Nephron (organoid): Measurements from ENCODE around the gene SHISA6.

Source experiments
- H3K27ac Mint-ChIP-seq, 3 experiments: 2 replicates each; pipeline ENCODE4 v1.8.0; 2020; ENCODE audit warnings: mixed read lengths in 3 of 3, mild to moderate bottlenecking in 2 of 3, moderate library complexity in 1 of 3
- H3K27me3 Mint-ChIP-seq: 2 replicates; pipeline ENCODE4 v1.8.0; 2021; ENCODE audit warnings: low read depth, mild to moderate bottlenecking, moderate library complexity, mixed read lengths
- H3K36me3 Mint-ChIP-seq: 2 replicates; pipeline ENCODE4 v1.8.0; 2020; ENCODE audit warnings: low read depth, mixed read lengths
- H3K4me1 Mint-ChIP-seq: 2 replicates; pipeline ENCODE4 v1.8.0; 2020; ENCODE audit warnings: mixed read lengths
- H3K4me3 Mint-ChIP-seq, 3 experiments: 2 replicates each; pipeline ENCODE4 v1.8.0; 2020; ENCODE audit warnings: mild to moderate bottlenecking in 3 of 3, mixed read lengths in 3 of 3, moderate library complexity in 2 of 3
- H3K9me3 Mint-ChIP-seq: 2 replicates; pipeline ENCODE4 v1.8.0; 2020; ENCODE audit warnings: mixed read lengths
- CTCF ChIP-seq, 3 experiments: fragments of 200-600 bp; sonication (generic); IDR thresholded peaks; one replicate each; pipeline ENCODE4 v1.5.0; 2021; ENCODE audit warnings: antibody characterized with exemption in 3 of 3; ENCODE audit not compliant: unreplicated experiment in 3 of 3

The SHISA6 gene

GRCh38 chr17:11389583-11389982 lies 148.6 kb downstream of the SHISA6 start:
- peaks cover 5% of the 10 kb centered on the region for H3K4me1 Mint-ChIP-seq
- H3K27ac Mint-ChIP-seq = no peak overlapping the region
- H3K27me3 Mint-ChIP-seq = no peaks in the 10 kb centered on the region
- TF ChIP-seq CTCF (IDR thresholded peaks at IDR 0.05; ENCODE audit: unreplicated experiment in 3 of 3) = no peak
- peaks cover 8% of the 10 kb centered on the region for H3K9me3 Mint-ChIP-seq
- H3K36me3 Mint-ChIP-seq = no peaks in the 10 kb centered on the region
- H3K4me3 Mint-ChIP-seq = no peak overlapping the region

DNA sequence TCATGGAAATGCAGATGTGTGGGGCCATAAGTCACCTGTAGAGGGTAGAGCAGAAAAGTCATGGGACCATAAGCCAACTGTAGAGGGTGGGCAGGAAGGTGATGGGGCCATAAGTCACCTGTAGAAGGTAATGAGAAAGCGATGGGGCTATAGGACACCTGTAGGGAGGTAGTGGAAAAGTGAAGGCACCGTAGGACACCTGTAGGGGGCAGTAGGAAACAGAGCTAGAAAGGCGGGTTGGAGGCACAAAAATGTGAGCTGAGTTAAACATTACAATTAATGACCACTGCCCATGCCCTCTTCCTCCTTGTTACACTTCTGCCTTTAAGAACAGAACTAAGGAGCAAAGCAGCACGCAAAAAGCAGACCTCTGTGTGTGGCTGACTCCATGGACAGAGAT lies 150.1 kb downstream of the SHISA6 start:
- Mint-ChIP-seq H3K9me3 (peaks cover 8% of the 10 kb centered on the region), H3K4me1 (peaks cover 5% of the 10 kb centered on the region), H3K36me3 (no peaks in the 10 kb centered on the region), H3K4me3 (no peak overlapping the region), H3K27ac (no peak overlapping the region), H3K27me3 (no peaks in the 10 kb centered on the region)
- TF ChIP-seq CTCF (IDR thresholded peaks at IDR 0.05; ENCODE audit: unreplicated experiment in 3 of 3) = no peak

DNA sequence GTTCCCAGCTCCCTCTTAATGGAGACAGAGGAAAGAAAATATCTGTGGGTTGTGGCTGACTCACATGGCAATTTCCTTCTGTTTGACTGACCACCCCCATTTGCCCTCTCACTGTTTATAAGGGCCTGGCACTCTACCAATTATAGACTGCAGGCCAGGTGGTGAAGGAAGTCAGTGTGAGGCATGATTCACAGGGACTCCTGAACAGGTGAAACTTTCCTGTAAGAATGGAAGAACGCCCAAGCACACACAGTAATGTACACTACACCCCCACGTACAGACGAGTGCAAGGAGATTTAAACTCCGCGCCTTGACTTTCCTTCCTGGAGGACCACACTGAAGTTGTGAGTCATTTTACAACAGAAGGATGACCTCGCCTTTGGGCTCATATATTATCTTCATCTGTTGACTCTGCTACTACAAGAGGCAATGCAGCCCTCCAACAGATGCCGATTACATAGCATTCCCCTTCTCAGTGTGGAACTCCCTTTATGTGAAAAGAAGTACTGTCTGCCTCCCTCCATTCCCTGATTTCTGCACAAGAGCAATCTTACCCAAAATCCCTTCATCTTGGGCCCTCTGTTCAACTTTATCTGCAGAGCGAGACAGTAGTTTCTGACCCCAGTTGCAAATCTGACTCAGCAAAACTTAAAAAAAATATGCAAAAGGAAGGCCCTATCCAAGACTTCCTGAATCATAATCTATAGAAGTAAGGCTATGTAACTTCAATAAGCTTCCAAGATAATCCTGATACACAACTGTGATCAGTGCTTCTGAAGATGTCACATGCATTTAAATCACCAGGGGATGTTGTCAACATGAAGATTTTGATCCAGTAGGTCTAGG lies 163.6 kb downstream of the SHISA6 start:
- Mint-ChIP-seq H3K27me3 (peaks cover 3% of the 10 kb centered on the region), H3K9me3 (peaks cover 14% of the 10 kb centered on the region), H3K36me3 (peaks cover 6% of the 10 kb centered on the region), H3K27ac (peak overlapping the region in 1 of 3 experiments; percentile 81), H3K4me3 (no peak overlapping the region), H3K4me1 (peaks cover 10% of the 10 kb centered on the region)
- no peak for TF ChIP-seq CTCF (IDR thresholded peaks at IDR 0.05; ENCODE audit: unreplicated experiment in 3 of 3)

- no peak overlapping the region for H3K4me3 Mint-ChIP-seq
- peaks cover 7% of the 10 kb centered on the region for H3K9me3 Mint-ChIP-seq
- TF ChIP-seq CTCF (IDR thresholded peaks at IDR 0.05; ENCODE audit: unreplicated experiment in 3 of 3) = no peak
- no peak overlapping the region for H3K27ac Mint-ChIP-seq
- H3K4me1 Mint-ChIP-seq = peaks cover 10% of the 10 kb centered on the region
- H3K36me3 Mint-ChIP-seq = peaks cover 3% of the 10 kb centered on the region
- peaks cover 3% of the 10 kb centered on the region for H3K27me3 Mint-ChIP-seq
Observed at GRCh38 chr17:11406716-11407115, 165.7 kb downstream of the SHISA6 start.

- no peaks in the 10 kb centered on the region for H3K9me3 Mint-ChIP-seq
- H3K4me3 Mint-ChIP-seq = no peak overlapping the region
- TF ChIP-seq CTCF (IDR thresholded peaks at IDR 0.05; ENCODE audit: unreplicated experiment in 3 of 3) = no peak
- peaks cover 3% of the 10 kb centered on the region for H3K27me3 Mint-ChIP-seq
- H3K4me1 Mint-ChIP-seq = no peaks in the 10 kb centered on the region
- H3K36me3 Mint-ChIP-seq = no peaks in the 10 kb centered on the region
- no peak overlapping the region for H3K27ac Mint-ChIP-seq
Observed at GRCh38 chr17:11412654-11413053, 171.6 kb downstream of the SHISA6 start.

DNA sequence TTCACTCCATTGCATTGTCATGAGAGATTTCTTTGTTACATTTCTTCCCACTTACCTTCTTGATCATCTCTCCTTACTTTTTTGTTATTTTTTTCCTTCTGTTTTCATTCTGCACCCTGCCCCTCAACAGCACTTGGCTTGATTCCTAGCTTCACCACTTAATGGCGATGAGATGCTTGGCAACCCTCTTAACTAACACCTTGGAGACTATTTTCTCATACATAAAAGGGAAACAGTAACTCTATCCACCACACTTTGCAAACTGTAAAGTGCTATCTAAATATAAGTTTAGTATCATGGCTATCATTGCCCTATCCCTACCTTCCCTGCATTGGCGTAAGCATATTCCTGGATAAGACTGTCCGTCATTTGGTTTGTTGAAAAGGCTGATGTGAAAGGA lies 177.3 kb downstream of the SHISA6 start:
- Mint-ChIP-seq H3K36me3 (no peaks in the 10 kb centered on the region), H3K9me3 (peaks cover 3% of the 10 kb centered on the region), H3K27ac (no peak overlapping the region), H3K4me3 (no peak overlapping the region), H3K27me3 (peaks cover 9% of the 10 kb centered on the region), H3K4me1 (no peaks in the 10 kb centered on the region)
- TF ChIP-seq CTCF (IDR thresholded peaks at IDR 0.05; ENCODE audit: unreplicated experiment in 3 of 3) = no peak
